HCT116 (cell line): ENCODE measurements around the gene MSI2. TPM values are rescaled to one million over a fixed set of nuclear protein-coding genes. Genes with fewer than 3 reads are reported as not detected.

Experiments used
- ATAC-seq: fragments of 200-7000 bp; cut with Tn5 transposase; 2 replicates; pipeline ENCODE4 v1.9.1; 2020; ENCODE audit warnings: mild to moderate bottlenecking, moderate library complexity
- BruUV-seq: library from RNA; stranded (reverse); fragments of 400-500 nt; replicated peaks from 2 replicates; lab custom pipeline; 2021; lab: Mats Ljungman, UMichigan
- CTCF ChIA-PET: fragments of 300-600 bp; sonication (Branson Sonifier 250); formaldehyde crosslinking; loops from one replicate; lab custom pipeline; 2021; ENCODE audit warnings: antibody characterized with exemption; lab: Charles Lee
- POLR2A ChIA-PET: fragments of 300-600, 350-600 bp; sonication (Branson Sonifier 250); formaldehyde crosslinking; loops from one replicate; lab custom pipeline; 2021; ENCODE audit warnings: antibody characterized with exemption; lab: Charles Lee
- RAD21 ChIA-PET, 2 experiments: fragments of 300-600 bp; sonication (Branson Sonifier 250); formaldehyde crosslinking; loops; one replicate each; lab custom pipeline; 2023; ENCODE audit warnings: low total read pairs in 2 of 2; ENCODE audit not compliant: uncharacterized antibody in 2 of 2, unreplicated experiment in 2 of 2, low non-redundant PET in 1 of 2; lab: Charles Lee
- DNase-seq: peaks from one replicate; pipeline ENCODE4 v3.0.0-alpha.2; 2010; ENCODE audit warnings: low read depth, low spot score
- H2AFZ ChIP-seq: fragments of 200-600 bp; shearing (Covaris generic), sonication (generic); 2 replicates; pipeline ENCODE4 v1.6.1; 2017; ENCODE audit warnings: low read depth, mixed run types, mixed read lengths, antibody characterized with exemption, low read length; ENCODE audit not compliant: poor library complexity, severe bottlenecking
- H3K27ac ChIP-seq: 2 replicates; pipeline ENCODE4 v1.5.1; 2012; ENCODE audit warnings: low read depth, low read length
- H3K27me3 ChIP-seq: fragments of 200-600 bp; sonication (generic); 2 replicates; pipeline ENCODE4 v1.6.1; 2016; ENCODE audit warnings: mixed run types, low read length, mixed read lengths; ENCODE audit not compliant: insufficient read depth
- H3K36me3 ChIP-seq, 2 experiments: fragments of 200-500 bp in 1 of 2; fragments of 200-600 bp in 1 of 2; sonication (Bioruptor generic) in 1 of 2; sonication (generic) in 1 of 2; 2 replicates each; pipeline versions ENCODE4 v1.5.1 to v1.6.1; 2014 to 2016; ENCODE audit warnings: low read length in 2 of 2, inconsistent platforms in 1 of 2, mixed read lengths in 1 of 2, mixed run types in 1 of 2; ENCODE audit not compliant: insufficient read depth in 2 of 2, control insufficient read depth in 1 of 2
- H3K4me1 ChIP-seq, 2 experiments: fragments of 200-600 bp in 1 of 2; sonication (generic) in 1 of 2; 2 replicates each; pipeline versions ENCODE4 v1.5.1 to v1.6.1; 2012 to 2017; ENCODE audit warnings: low read length in 2 of 2, inconsistent platforms in 1 of 2, mild to moderate bottlenecking in 1 of 2, mixed read lengths in 1 of 2, mixed run types in 1 of 2, moderate library complexity in 1 of 2; ENCODE audit not compliant: insufficient read depth in 2 of 2, control insufficient read depth in 1 of 2
- H3K4me2 ChIP-seq: fragments of 200-600 bp; sonication (generic); 2 replicates; pipeline ENCODE4 v1.6.1; 2017; ENCODE audit warnings: mixed run types, low read length, mixed read lengths
- H3K4me3 ChIP-seq, 2 experiments: fragments of 200-600 bp in 1 of 2; sonication (generic) in 1 of 2; replicated peaks in 1 of 2; 2 replicates each; pipeline ENCODE4 v1.5.1; 2011 to 2016; ENCODE audit warnings: low read length in 2 of 2, control low read depth in 1 of 2, low read depth in 1 of 2, mild to moderate bottlenecking in 1 of 2, mixed read lengths in 1 of 2, mixed run types in 1 of 2
- H3K79me2 ChIP-seq: fragments of 200-600 bp; sonication (generic); 2 replicates; pipeline ENCODE4 v1.6.1; 2017; ENCODE audit warnings: mild to moderate bottlenecking, mixed run types, low read length, moderate library complexity, mixed read lengths; ENCODE audit not compliant: insufficient read depth
- H3K9ac ChIP-seq: fragments of 200-600 bp; sonication (generic); 2 replicates; pipeline ENCODE4 v1.6.1; 2016; ENCODE audit warnings: low read length, mixed read lengths
- H3K9me2 ChIP-seq: fragments of 200-600 bp; sonication (generic), shearing (Covaris generic); 2 replicates; pipeline ENCODE4 v1.6.1; 2017; ENCODE audit warnings: mixed run types, mild to moderate bottlenecking, moderate library complexity; ENCODE audit not compliant: insufficient read depth
- H3K9me3 ChIP-seq, 2 experiments: fragments of 200-500 bp in 1 of 2; fragments of 200-600 bp in 1 of 2; sonication (Bioruptor generic) in 1 of 2; sonication (generic) in 1 of 2; 2 replicates each; pipeline ENCODE4 v1.6.1; 2014 to 2017; ENCODE audit warnings: low read length in 2 of 2, mixed read lengths in 2 of 2, inconsistent platforms in 1 of 2, low read depth in 1 of 2, mild to moderate bottlenecking in 1 of 2, mixed run types in 1 of 2, moderate library complexity in 1 of 2; ENCODE audit not compliant: control insufficient read depth in 1 of 2, insufficient read depth in 1 of 2
- H4K20me1 ChIP-seq: fragments of 200-600 bp; sonication (generic), shearing (Covaris generic); 2 replicates; pipeline ENCODE4 v1.6.1; 2017; ENCODE audit warnings: mixed run types, mild to moderate bottlenecking, moderate library complexity; ENCODE audit not compliant: insufficient read depth
- CBX3 ChIP-seq: IDR thresholded peaks from 2 replicates; pipeline ENCODE4 v1.6.1; 2012; ENCODE audit warnings: low read depth
- CEBPB ChIP-seq: IDR thresholded peaks from 2 replicates; pipeline ENCODE4 v1.6.1; 2012; ENCODE audit warnings: low read depth
- ELF1 ChIP-seq: IDR thresholded peaks from 2 replicates; pipeline ENCODE4 v1.6.1; 2012; ENCODE audit warnings: low read depth, borderline replicate concordance
- EZH2phosphoT487 ChIP-seq: fragments of 200-600 bp; IDR thresholded peaks from 2 replicates; pipeline ENCODE4 v1.6.1; 2018; ENCODE audit warnings: antibody characterized with exemption, borderline replicate concordance
- JUND ChIP-seq: IDR thresholded peaks from 2 replicates; pipeline ENCODE4 v1.6.1; 2012
- MAX ChIP-seq: IDR thresholded peaks from 2 replicates; pipeline ENCODE4 v1.6.1; 2012
- POLR2A ChIP-seq: IDR thresholded peaks from 2 replicates; pipeline ENCODE4 v1.7.0; 2011; ENCODE audit warnings: borderline replicate concordance; ENCODE audit not compliant: insufficient read depth, insufficient read length; ENCODE audit errors: extremely low read depth
- POLR2AphosphoS5 ChIP-seq: IDR thresholded peaks from 2 replicates; pipeline ENCODE4 v1.6.1; 2011; ENCODE audit warnings: mild to moderate bottlenecking, low read depth, low read length, moderate library complexity
- RAD21 ChIP-seq: IDR thresholded peaks from 2 replicates; pipeline ENCODE4 v1.6.1; 2012; ENCODE audit warnings: low read depth, mild to moderate bottlenecking
- REST ChIP-seq: IDR thresholded peaks from 2 replicates; pipeline ENCODE4 v1.6.1; 2012; ENCODE audit warnings: low read depth
- SIN3A ChIP-seq: IDR thresholded peaks from 2 replicates; pipeline ENCODE4 v1.6.1; 2012; ENCODE audit warnings: low read depth
- SP1 ChIP-seq: IDR thresholded peaks from 2 replicates; pipeline ENCODE4 v1.6.1; 2012; ENCODE audit warnings: low read depth
- SRF ChIP-seq: IDR thresholded peaks from 2 replicates; pipeline ENCODE4 v1.6.1; 2012; ENCODE audit warnings: low read depth
- TCF7L2 ChIP-seq: IDR thresholded peaks from 2 replicates; pipeline ENCODE4 v1.7.0; 2011; ENCODE audit warnings: borderline replicate concordance, inconsistent platforms; ENCODE audit not compliant: insufficient read depth, insufficient read length; ENCODE audit errors: extremely low read depth
- YY1 ChIP-seq: IDR thresholded peaks from 2 replicates; pipeline ENCODE4 v1.6.1; 2011; ENCODE audit warnings: low read length, low read depth, moderate library complexity, mild to moderate bottlenecking; ENCODE audit not compliant: insufficient replicate concordance; ENCODE audit errors: extremely low read depth
- ZBTB33 ChIP-seq: IDR thresholded peaks from 2 replicates; pipeline ENCODE4 v1.6.1; 2011; ENCODE audit warnings: mild to moderate bottlenecking, low read length, moderate library complexity; ENCODE audit not compliant: insufficient replicate concordance; ENCODE audit errors: extremely low read depth
- ZFX ChIP-seq: fragments of 450-650 bp; IDR thresholded peaks from 2 replicates; pipeline ENCODE4 v1.6.1; 2017
- ZNF274 ChIP-seq: fragments of 200-500 bp; sonication (Bioruptor generic); IDR thresholded peaks from 2 replicates; pipeline ENCODE4 v1.6.1; 2014; ENCODE audit warnings: mild to moderate bottlenecking, low read depth, low read length, inconsistent platforms
- intact Hi-C: fragments of 100-400 bp; cut with micrococcal nuclease; formaldehyde crosslinking; loops from 2 replicates; pipeline ENCODE4 v1.10.0; 2022
- total RNA-seq: library from RNA; stranded (reverse); gene quantifications from one replicate; pipeline ENCODE4 v1.2.1, GENCODE V29; 2021; ENCODE audit not compliant: unreplicated experiment
- TF ChIP-seq, protein P1 (sequence below): IDR thresholded peaks from 2 replicates; pipeline ENCODE4 v1.6.1; 2012

The MSI2 gene
- total RNA-seq, 1 experiment from 2014 or later = 137 TPM

- Histone ChIP-seq H4K20me1 (no peaks in the 10 kb centered on the region), H3K9me2 (no peaks in the 10 kb centered on the region), H3K4me2 (peak overlapping the region; percentile 69), H3K36me3 (peaks cover 0 to 10% of the 10 kb centered on the region in 2 experiments; a peak in 2 of 4 replicates), H3K4me1 (peaks cover 48 to 56% of the 10 kb centered on the region in 2 experiments)
- intact Hi-C loops = no loop called here
- ChIA-PET RAD21 (no interaction called here), POLR2A (no interaction called here)
- BruUV-seq = no TSS peak
- DNase-seq = peak; percentile 68
- TF ChIP-seq ELF1 (no peak), YY1 (no peak), SIN3A (peak; percentile 41; the same call in 1 of the 2 replicates), SP1 (peak; percentile 43; the same call in 1 of the 2 replicates), ZFX (0 out of 2 replicates have a peak, but pooled peaks have one; percentile 14), MAX (peak; percentile 56; the same call in 1 of the 2 replicates), RAD21 (no peak), ZBTB33 (no peak), EZH2phosphoT487 (no peak), REST (no peak), JUND (no peak; the same call in 1 of the 2 replicates), SRF (no peak), TCF7L2 (peak; percentile 11), POLR2AphosphoS5 (peak; percentile 40; the same call in 1 of the 2 replicates), POLR2A (no peak), CEBPB (no peak), CBX3 (0 out of 2 replicates have a peak, but pooled peaks have one; percentile 43), ZNF274 (no peak)
- TF ChIP-seq, protein P1, sequence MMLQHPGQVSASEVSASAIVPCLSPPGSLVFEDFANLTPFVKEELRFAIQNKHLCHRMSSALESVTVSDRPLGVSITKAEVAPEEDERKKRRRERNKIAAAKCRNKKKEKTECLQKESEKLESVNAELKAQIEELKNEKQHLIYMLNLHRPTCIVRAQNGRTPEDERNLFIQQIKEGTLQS = no peak
- TF ChIP-seq, all 23 proteins: peak for 7
- Histone ChIP-seq H3K4me3 (peak overlapping the region in 1 of 2 experiments; percentile 11; a peak in 2 of 4 replicates), H3K9me3 (peaks cover 0 to 5% of the 10 kb centered on the region in 2 experiments; a peak in 2 of 4 replicates), H2AFZ (no peak overlapping the region), H3K9ac (peak overlapping the region; percentile 29), H3K27ac (peak overlapping the region; percentile 57), H3K79me2 (peaks cover 55% of the 10 kb centered on the region), H3K27me3 (no peaks in the 10 kb centered on the region)
- peak; percentile 72 for ATAC-seq
- CTCF ChIA-PET = no interaction called here
These were observed 36.8 kb downstream of the MSI2 start for GRCh38 chr17:57293077-57293476.
